Measurements from ENCODE around the gene FSIP1.

- TF ChIP-seq POLR2AphosphoS5 (IDR thresholded peaks at IDR 0.05) (no peak), CTCF (IDR thresholded peaks at IDR 0.05) (no peak), POLR2A (IDR thresholded peaks at IDR 0.05; ENCODE audit: low read depth) (no peak), EP300 (IDR thresholded peaks at IDR 0.05) (no peak)
Measured at GRCh38 chr15:39629906-39630305, 152.7 kb downstream of the FSIP1 start.
